Endothelial cell of umbilical vein (primary cell): ENCODE data around the gene CIROP. TPM values are rescaled to one million over a fixed set of nuclear protein-coding genes. Genes with fewer than 3 reads are reported as not detected.

ENCODE experiments used
- BruUV-seq: library from RNA; stranded (reverse); fragments of 400-500 nt; replicated peaks from 2 replicates; lab custom pipeline; 2021; lab: Mats Ljungman, UMichigan
- CTCF ChIA-PET: fragments of 300-600, 350-600 bp; sonication (Branson Sonifier 250); formaldehyde crosslinking; loops from one replicate; lab custom pipeline; 2021; ENCODE audit warnings: antibody characterized with exemption, inconsistent platforms; lab: Charles Lee
- POLR2A ChIA-PET: fragments of 300-600, 350-600 bp; sonication (Branson Sonifier 250); formaldehyde crosslinking; loops from one replicate; lab custom pipeline; 2021; ENCODE audit warnings: antibody characterized with exemption, inconsistent platforms; lab: Charles Lee
- DNase-seq: peaks from one replicate; pipeline ENCODE4 v3.0.0-alpha.2; 2011; ENCODE audit warnings: low read depth, low spot score
- FAIRE-seq: peaks from 2 replicates; lab custom pipeline; 2011; peaks lifted over from hg19 to GRCh38; lab: Jason Lieb, UNC
- H2AFZ ChIP-seq: 2 replicates; pipeline ENCODE4 v1.6.0; 2012; ENCODE audit warnings: low read depth, low read length, control low read depth, inconsistent platforms
- H3K27ac ChIP-seq: 2 replicates; pipeline ENCODE4 v1.5.1; 2011; ENCODE audit warnings: low read depth, mild to moderate bottlenecking, control low read depth, low read length, moderate library complexity; ENCODE audit not compliant: insufficient read depth
- H3K27me3 ChIP-seq, 2 experiments: 2 replicates each; pipeline versions ENCODE4 v1.6.0 to v1.6.1; 2011; ENCODE audit warnings: low read length in 2 of 2, mixed read lengths in 1 of 2; ENCODE audit not compliant: control insufficient read depth in 2 of 2, insufficient read depth in 2 of 2
- H3K36me3 ChIP-seq, 2 experiments: 2 replicates in 1 of 2; 3 replicates in 1 of 2; pipeline ENCODE4 v1.5.1; 2011; ENCODE audit warnings: low read length in 2 of 2, mild to moderate bottlenecking in 1 of 2, moderate library complexity in 1 of 2; ENCODE audit not compliant: control insufficient read depth in 2 of 2, insufficient read depth in 2 of 2; ENCODE audit errors: extremely low read depth in 1 of 2
- H3K4me1 ChIP-seq: 3 replicates; pipeline ENCODE4 v1.5.1; 2011; ENCODE audit warnings: mild to moderate bottlenecking, low read length; ENCODE audit not compliant: control insufficient read depth, insufficient read depth; ENCODE audit errors: extremely low read depth
- H3K4me2 ChIP-seq: 2 replicates; pipeline ENCODE4 v1.6.1; 2011; ENCODE audit warnings: low read length, control low read depth, mixed read lengths; ENCODE audit not compliant: insufficient read depth
- H3K4me3 ChIP-seq, 3 experiments: fragments of 200-600 bp in 1 of 3; sonication (generic), shearing (Covaris generic) in 1 of 3; replicated peaks in 1 of 3; 2 replicates each; pipeline ENCODE4 v1.5.1; 2011 to 2016; ENCODE audit warnings: control low read depth in 3 of 3, low read length in 3 of 3, mild to moderate bottlenecking in 2 of 3, inconsistent platforms in 1 of 3, low read depth in 1 of 3, moderate library complexity in 1 of 3; ENCODE audit not compliant: insufficient read depth in 1 of 3
- H3K79me2 ChIP-seq: 2 replicates; pipeline ENCODE4 v1.6.0; 2012; ENCODE audit warnings: low read length, inconsistent platforms; ENCODE audit not compliant: control insufficient read depth, insufficient read depth
- H3K9ac ChIP-seq: replicated peaks from 2 replicates; pipeline ENCODE3; 2011; ENCODE audit warnings: low read length, control low read depth; ENCODE audit not compliant: insufficient read depth; ENCODE audit errors: extremely low read depth
- H3K9me1 ChIP-seq: replicated peaks from 3 replicates; pipeline ENCODE4 v1.6.0; 2011; ENCODE audit warnings: mild to moderate bottlenecking, low read length; ENCODE audit not compliant: control insufficient read depth, insufficient read depth; ENCODE audit errors: extremely low read depth
- H3K9me3 ChIP-seq: replicated peaks from 2 replicates; pipeline ENCODE4 v1.5.1; 2012; ENCODE audit warnings: low read length, inconsistent platforms; ENCODE audit not compliant: control insufficient read depth, insufficient read depth
- H4K20me1 ChIP-seq: replicated peaks from 2 replicates; pipeline ENCODE3; 2011; ENCODE audit warnings: mild to moderate bottlenecking, low read length; ENCODE audit not compliant: control insufficient read depth, insufficient read depth; ENCODE audit errors: extremely low read depth
- CTCF ChIP-seq, 2 donors: IDR thresholded peaks; 1 replicate in 1 of 2; 2 replicates in 1 of 2; pipeline ENCODE4 v1.5.1; 2011; ENCODE audit warnings: low read length in 2 of 2, mild to moderate bottlenecking in 2 of 2, moderate library complexity in 2 of 2, control low read depth in 1 of 2, inconsistent platforms in 1 of 2, low read depth in 1 of 2; ENCODE audit not compliant: insufficient read depth in 1 of 2; ENCODE audit errors: extremely low read depth in 1 of 2
- EZH2 ChIP-seq: IDR thresholded peaks from 2 replicates; pipeline ENCODE4 v1.6.1; 2012; ENCODE audit warnings: borderline replicate concordance, low read depth, mild to moderate bottlenecking, moderate library complexity, low read length, inconsistent platforms; ENCODE audit not compliant: severe bottlenecking
- FOS ChIP-seq: IDR thresholded peaks from 2 replicates; pipeline ENCODE4 v1.6.1; 2011; ENCODE audit warnings: mild to moderate bottlenecking, low read length, moderate library complexity, borderline replicate concordance; ENCODE audit not compliant: insufficient read depth
- GATA2 ChIP-seq: IDR thresholded peaks from 2 replicates; pipeline ENCODE4 v1.7.0; 2011; ENCODE audit warnings: low read depth, mild to moderate bottlenecking, moderate library complexity, mixed read lengths, low read length; ENCODE audit not compliant: insufficient read length, insufficient read depth
- JUN ChIP-seq: IDR thresholded peaks from 2 replicates; pipeline ENCODE4 v1.6.1; 2011; ENCODE audit warnings: borderline replicate concordance, low read depth; ENCODE audit not compliant: insufficient read length, insufficient read depth
- MAX ChIP-seq: IDR thresholded peaks from 2 replicates; pipeline ENCODE4 v1.6.1; 2011; ENCODE audit not compliant: insufficient read depth, insufficient read length
- MYC ChIP-seq: IDR thresholded peaks from one replicate; pipeline ENCODE4 v1.6.1; 2011; ENCODE audit warnings: mild to moderate bottlenecking, low read depth, low read length
- POLR2A ChIP-seq: IDR thresholded peaks from 2 replicates; pipeline ENCODE4 v1.6.1; 2012; ENCODE audit warnings: low read depth, mild to moderate bottlenecking, control low read depth, low read length
- POLR2AphosphoS5 ChIP-seq: IDR thresholded peaks from 2 replicates; pipeline ENCODE4 v1.6.1; 2012; ENCODE audit warnings: low read depth, mild to moderate bottlenecking, control low read depth, low read length, moderate library complexity; ENCODE audit not compliant: insufficient read depth
- dilution Hi-C: fragments of 300-500 bp; cut with MboI; formaldehyde crosslinking; loops from one replicate; pipeline ENCODE4 v1.15.0; 2019; ENCODE audit warnings: low sequenced_read_pairs; ENCODE audit not compliant: extremely low pct_ligation_motif_present
- intact Hi-C: fragments of 100-400 bp; cut with micrococcal nuclease; formaldehyde crosslinking; loops from one replicate; pipeline ENCODE4 v1.10.0; 2022
- polyA plus RNA-seq, 4 experiments: library from polyadenylated mRNA; depleted of rRNA in 3 of 4; stranded (reverse) in 3 of 4; unstranded in 1 of 4; fragments of >200 nt; gene quantifications; 2 replicates each; pipeline versions ENCODE4 v1.2.1 to v1.2.3, GENCODE V29; 2011 to 2012; ENCODE audit warnings: missing spikeins in 1 of 4
- total RNA-seq: library from RNA; stranded (reverse); gene quantifications from 2 replicates; pipeline ENCODE4 v1.2.3, GENCODE V29; 2021

The CIROP gene
- total and polyA plus RNA-seq, 2 donors (not counting 3 experiments of a cell fraction or from before 2014, with no cell fraction given), result not detected

DNA sequence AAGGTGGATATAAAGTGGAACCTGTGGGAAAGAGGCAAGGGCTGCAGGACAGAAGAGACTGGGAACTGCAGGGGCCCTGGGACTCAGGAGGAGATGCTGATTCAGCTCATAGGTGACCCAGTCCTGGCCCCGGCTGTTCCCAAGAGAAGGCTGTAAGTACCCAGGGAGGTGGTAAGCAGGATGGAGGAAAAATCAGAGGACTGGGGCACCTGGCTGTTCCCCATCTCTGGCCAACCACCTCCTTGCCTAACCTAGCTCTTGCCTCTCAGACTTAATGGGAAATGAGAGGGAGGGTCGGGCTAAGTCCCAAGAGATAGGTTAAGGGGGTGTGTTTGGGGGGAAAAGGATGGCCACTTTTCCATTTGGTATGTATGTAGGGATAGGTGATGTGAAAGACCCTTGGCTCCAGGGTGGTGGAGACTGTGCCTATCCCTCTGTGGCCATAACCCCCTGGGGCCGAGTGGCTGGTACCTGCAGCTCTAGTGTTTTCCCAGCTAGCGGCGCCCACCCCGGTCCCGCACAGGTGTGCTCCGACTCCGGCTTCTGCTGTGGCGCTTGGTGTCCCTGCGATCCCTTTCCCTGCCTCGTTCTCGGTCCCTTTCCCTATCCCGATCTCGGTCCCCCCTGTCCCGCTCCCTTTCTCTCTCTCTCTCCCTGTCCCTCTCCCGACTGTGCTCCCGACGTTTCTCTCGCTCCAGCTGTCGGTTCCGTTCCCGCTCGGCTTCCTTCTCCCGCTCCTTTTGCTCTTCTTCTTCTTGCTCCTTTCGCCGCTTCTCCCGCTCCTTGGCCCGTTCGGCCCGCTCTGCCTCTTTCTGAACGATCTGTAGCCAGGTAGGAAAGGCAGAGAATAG, 45.9 kb downstream of the CIROP start:
- no peak for FAIRE-seq

More for the DNA sequence above, 45.9 kb downstream of the CIROP start:
- no peak for TF ChIP-seq EZH2
- no peak for TF ChIP-seq FOS
- TF ChIP-seq MAX, result no peak
- TF ChIP-seq GATA2, result no peak
- TF ChIP-seq MYC, result no peak
- TF ChIP-seq POLR2AphosphoS5, result no peak
- TF ChIP-seq JUN, result no peak
- TF ChIP-seq POLR2A, result no peak
- TF ChIP-seq CTCF (IDR thresholded peaks at IDR 0.05; ENCODE audit: extremely low read depth in 1 of 2, insufficient read depth in 1 of 2, low read depth in 1 of 2, low read length in 2 of 2), result no peak
- Histone ChIP-seq H3K4me2 (no peak overlapping the region), H3K36me3 (peaks cover 30% of the 10 kb centered on the region in 2 experiments), H3K27ac (no peak overlapping the region), H3K9me1 (no peaks in the 10 kb centered on the region), H3K9me3 (no peaks in the 10 kb centered on the region), H4K20me1 (no peaks in the 10 kb centered on the region), H3K79me2 (peaks cover 3% of the 10 kb centered on the region), H3K27me3 (no peaks in the 10 kb centered on the region), H3K9ac (no peak overlapping the region), H2AFZ (no peak overlapping the region), H3K4me3 (no peak overlapping the region), H3K4me1 (peaks cover 39% of the 10 kb centered on the region)
- CTCF ChIA-PET, result interaction anchor here (0.8 to 13.4 kb wide), 25 partner anchors 10 to 503 kb away, joined by 3 to 1071 read pairs (median 7); partner anchors contain the start of genes ACIN1, AJUBA, C14orf119 and HAUS4
- POLR2A ChIA-PET, result interaction anchor here (1.0 to 1.6 kb wide), 6 partner anchors 12 to 77 kb away, joined by 3 to 13 read pairs (median 6); partner anchors contain the start of genes AJUBA and PSMB5
- intact Hi-C loops, result loop anchor here (1.0 to 10.0 kb wide), 6 partner anchors 65 to 502 kb away; partner anchors contain the start of genes MRPL52 and PRMT5
- TSS peak; percentile 47 for BruUV-seq
- dilution Hi-C loops, result no loop called here
- no peak for DNase-seq
